GM12864 (cell line): ENCODE results near the gene SULF2.

ENCODE experiments used
- DNase-seq: peaks from one replicate; pipeline ENCODE4 v3.0.0-alpha.2; 2011; ENCODE audit warnings: low read depth
- H3K4me3 ChIP-seq: 2 replicates; pipeline ENCODE4 v1.5.1; 2011; ENCODE audit warnings: mild to moderate bottlenecking, low read depth, low read length, control low read depth
- TF ChIP-seq, protein P1 (sequence below): IDR thresholded peaks from 2 replicates; pipeline ENCODE4 v1.5.1; 2011; ENCODE audit warnings: low read depth, mild to moderate bottlenecking, moderate library complexity, low read length, control low read depth, inconsistent platforms; ENCODE audit errors: missing control alignments

The SULF2 gene

GRCh38 chr20:47663354-47664067 lies 121.8 kb downstream of the SULF2 start:
- H3K4me3 ChIP-seq, result no peak overlapping the region
- TF ChIP-seq, protein P1, sequence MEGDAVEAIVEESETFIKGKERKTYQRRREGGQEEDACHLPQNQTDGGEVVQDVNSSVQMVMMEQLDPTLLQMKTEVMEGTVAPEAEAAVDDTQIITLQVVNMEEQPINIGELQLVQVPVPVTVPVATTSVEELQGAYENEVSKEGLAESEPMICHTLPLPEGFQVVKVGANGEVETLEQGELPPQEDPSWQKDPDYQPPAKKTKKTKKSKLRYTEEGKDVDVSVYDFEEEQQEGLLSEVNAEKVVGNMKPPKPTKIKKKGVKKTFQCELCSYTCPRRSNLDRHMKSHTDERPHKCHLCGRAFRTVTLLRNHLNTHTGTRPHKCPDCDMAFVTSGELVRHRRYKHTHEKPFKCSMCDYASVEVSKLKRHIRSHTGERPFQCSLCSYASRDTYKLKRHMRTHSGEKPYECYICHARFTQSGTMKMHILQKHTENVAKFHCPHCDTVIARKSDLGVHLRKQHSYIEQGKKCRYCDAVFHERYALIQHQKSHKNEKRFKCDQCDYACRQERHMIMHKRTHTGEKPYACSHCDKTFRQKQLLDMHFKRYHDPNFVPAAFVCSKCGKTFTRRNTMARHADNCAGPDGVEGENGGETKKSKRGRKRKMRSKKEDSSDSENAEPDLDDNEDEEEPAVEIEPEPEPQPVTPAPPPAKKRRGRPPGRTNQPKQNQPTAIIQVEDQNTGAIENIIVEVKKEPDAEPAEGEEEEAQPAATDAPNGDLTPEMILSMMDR, result peak; percentile 94
- peak; percentile 24 for DNase-seq

DNA sequence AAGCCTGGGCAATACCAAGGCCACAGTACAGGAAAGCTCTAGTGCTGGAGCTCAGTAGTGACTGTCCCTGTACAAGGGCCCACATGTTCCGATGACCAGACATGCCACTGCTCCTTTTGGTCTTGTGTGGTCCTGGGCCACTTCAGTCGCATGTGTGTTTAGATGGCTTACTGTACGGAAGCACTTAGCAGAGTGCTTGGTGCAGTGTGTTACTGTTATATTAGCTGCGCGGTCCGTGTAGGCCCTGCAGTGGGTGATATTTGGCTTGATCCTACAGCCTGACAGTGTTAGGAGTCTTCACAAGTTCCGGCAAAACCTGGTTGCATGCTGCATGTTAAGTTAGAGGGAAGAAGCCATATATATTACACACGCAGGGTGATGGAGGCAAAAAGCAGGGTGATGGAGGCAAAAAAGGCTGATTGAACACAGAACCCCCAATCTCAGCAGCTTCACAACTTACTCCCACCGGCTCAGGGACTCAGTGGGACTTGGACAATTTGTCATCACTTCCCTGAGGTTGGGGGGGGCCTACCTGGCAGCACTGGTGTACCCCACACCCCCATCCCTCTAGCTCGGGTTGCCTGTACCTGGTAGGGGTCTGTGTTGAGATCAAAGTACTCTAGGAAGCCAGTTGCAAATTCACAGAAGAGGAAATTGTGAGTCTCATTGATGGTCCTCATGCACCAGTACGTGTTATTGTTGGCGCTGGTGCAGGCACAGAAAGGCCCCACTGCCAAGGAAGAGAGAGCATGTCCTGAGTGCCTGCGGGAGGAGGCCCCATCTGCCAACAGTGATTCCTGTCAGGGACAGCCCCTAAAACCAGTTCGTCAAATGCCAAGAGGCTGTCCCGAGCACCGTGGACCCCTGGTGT lies 122.6 kb downstream of the SULF2 start:
- TF ChIP-seq, protein P1, result no peak
- no peak overlapping the region for H3K4me3 ChIP-seq
- no peak for DNase-seq

- TF ChIP-seq, protein P1, result no peak
- H3K4me3 ChIP-seq, result no peak overlapping the region
- DNase-seq, result no peak
These were observed 123.6 kb downstream of the SULF2 start for GRCh38 chr20:47661714-47662113.

DNA sequence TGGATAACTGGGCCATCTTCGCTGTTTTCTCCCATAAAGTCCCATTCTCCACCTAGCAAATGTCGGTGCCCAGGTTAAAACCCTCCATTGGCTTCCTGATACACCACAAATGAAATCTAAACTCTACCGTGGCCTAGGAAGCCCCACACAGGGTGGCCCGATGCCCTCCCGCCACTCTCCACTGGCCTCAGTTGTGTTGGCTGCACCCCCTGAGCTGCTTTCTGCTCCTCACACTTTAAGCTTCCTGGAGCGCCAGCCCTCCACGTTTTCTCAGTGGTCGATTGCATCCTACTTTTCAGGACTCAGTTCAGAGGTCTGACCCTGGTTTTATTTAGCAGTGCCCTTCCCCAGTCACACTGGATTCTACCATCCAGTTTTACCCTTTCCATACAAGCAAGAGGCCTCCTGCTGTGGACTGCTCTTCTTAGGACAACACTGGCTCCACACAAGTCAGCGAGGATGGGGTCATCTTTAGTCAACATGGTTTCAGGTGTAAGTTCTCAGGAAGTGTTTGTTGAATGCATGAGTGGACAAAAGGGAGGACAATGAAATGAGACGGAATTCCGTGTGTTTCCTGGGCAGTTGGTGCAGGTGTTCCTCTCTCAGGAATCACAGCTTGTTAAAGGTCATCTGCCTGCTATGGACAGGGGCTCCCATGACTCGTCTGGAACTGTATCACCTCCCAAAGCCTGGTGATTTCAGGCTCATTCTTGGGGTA lies 124.1 kb downstream of the SULF2 start:
- DNase-seq, result no peak
- H3K4me3 ChIP-seq, result no peak overlapping the region
- TF ChIP-seq, protein P1, result no peak

GRCh38 chr20:47660602-47660905 lies 124.7 kb downstream of the SULF2 start:
- TF ChIP-seq, protein P1, result no peak
- H3K4me3 ChIP-seq, result no peak overlapping the region
- no peak for DNase-seq

GRCh38 chr20:47659904-47660601 lies 125.2 kb downstream of the SULF2 start:
- no peak for DNase-seq
- no peak overlapping the region for H3K4me3 ChIP-seq
- TF ChIP-seq, protein P1, result no peak
